Lower leg skin (tissue), 3 donors: ENCODE results near the gene HERC2.

Source experiments
- CTCF ChIP-seq, 3 donors: fragments of 450-650 bp; IDR thresholded peaks; one replicate each; pipeline ENCODE4 v1.5.1; 2016; ENCODE audit warnings: antibody characterized with exemption in 3 of 3, mild to moderate bottlenecking in 3 of 3, moderate library complexity in 2 of 3
- POLR2A ChIP-seq, 2 donors: fragments of 450-650 bp; IDR thresholded peaks; one replicate each; pipeline ENCODE4 v1.6.1; 2016 to 2017; ENCODE audit warnings: antibody characterized with exemption in 2 of 2, mild to moderate bottlenecking in 1 of 2, moderate library complexity in 1 of 2

- no peak for TF ChIP-seq CTCF (IDR thresholded peaks at IDR 0.05)
- no peak for TF ChIP-seq POLR2A (IDR thresholded peaks at IDR 0.05)
These were observed 203.9 kb downstream of the HERC2 start for GRCh38 chr15:28118083-28118482.
